GM10847 (cell line): ENCODE data around the gene YBX1.

ENCODE experiments used
- POLR2A ChIP-seq: IDR thresholded peaks from 2 replicates; pipeline ENCODE4 v1.6.1; 2011; ENCODE audit not compliant: insufficient read length; ENCODE audit errors: extremely low read depth

The YBX1 gene

GRCh38 chr1:42680921-42681683 lies 1.1 kb upstream of the YBX1 start:
- TF ChIP-seq POLR2A, result no peak

GRCh38 chr1:42682484-42682738 lies 193 bp downstream of the YBX1 start:
- TF ChIP-seq POLR2A, result peak; percentile 24

- peak; percentile 40 for TF ChIP-seq POLR2A
These were observed 717 bp downstream of the YBX1 start for GRCh38 chr1:42682739-42683531.

GRCh38 chr1:42684139-42684538 lies 1.9 kb downstream of the YBX1 start:
- no peak for TF ChIP-seq POLR2A

GRCh38 chr1:42686418-42686817 lies 4.2 kb downstream of the YBX1 start:
- TF ChIP-seq POLR2A, result no peak

- TF ChIP-seq POLR2A, result no peak
These were observed 7.7 kb downstream of the YBX1 start for GRCh38 chr1:42689912-42690311.

- TF ChIP-seq POLR2A, result no peak
These were observed 8.4 kb downstream of the YBX1 start for GRCh38 chr1:42690477-42691156.

- TF ChIP-seq POLR2A, result no peak
These were observed 8.9 kb downstream of the YBX1 start for GRCh38 chr1:42691157-42691498.

GRCh38 chr1:42692461-42692860 lies 10.2 kb downstream of the YBX1 start:
- TF ChIP-seq POLR2A, result no peak

- no peak for TF ChIP-seq POLR2A
These were observed 10.7 kb downstream of the YBX1 start for GRCh38 chr1:42692911-42693310.

GRCh38 chr1:42698081-42698813 lies 16.0 kb downstream of the YBX1 start:
- TF ChIP-seq POLR2A, result no peak

- TF ChIP-seq POLR2A, result no peak
These were observed 17.8 kb downstream of the YBX1 start for GRCh38 chr1:42700006-42700405.

- no peak for TF ChIP-seq POLR2A
These were observed 21.8 kb downstream of the YBX1 start for GRCh38 chr1:42703888-42704464.

GRCh38 chr1:42713293-42713692 lies 31.1 kb downstream of the YBX1 start:
- no peak for TF ChIP-seq POLR2A

GRCh38 chr1:42720868-42721267 lies 38.6 kb downstream of the YBX1 start:
- TF ChIP-seq POLR2A, result no peak
